PFSK-1 (cell line): ENCODE measurements around the gene ADRM1.

Experiments
- FOXP2 ChIP-seq: optimal IDR thresholded peaks from 2 replicates; pipeline ENCODE3; 2011; ENCODE audit warnings: borderline replicate concordance, control low read depth, inconsistent platforms; ENCODE audit not compliant: insufficient read depth; ENCODE audit errors: extremely low read length, extremely low read depth
- POLR2AphosphoS5 ChIP-seq: IDR thresholded peaks from 2 replicates; pipeline ENCODE4 v1.6.1; 2012; ENCODE audit warnings: low read depth, mild to moderate bottlenecking, control low read depth, low read length, moderate library complexity
- SIN3A ChIP-seq: IDR thresholded peaks from 2 replicates; pipeline ENCODE4 v1.6.1; 2012; ENCODE audit warnings: mild to moderate bottlenecking, low read length, moderate library complexity, borderline replicate concordance; ENCODE audit not compliant: insufficient read depth
- TAF1 ChIP-seq: IDR thresholded peaks from 2 replicates; pipeline ENCODE4 v1.6.1; 2012; ENCODE audit warnings: low read length, control low read depth, borderline replicate concordance; ENCODE audit not compliant: insufficient read depth
- TF ChIP-seq, protein P1 (sequence below), 2 experiments: IDR thresholded peaks; 2 replicates each; pipeline versions ENCODE4 v1.6.1 to v1.8.0; 2011 to 2012; ENCODE audit warnings: low read depth in 2 of 2, low read length in 2 of 2, control low read depth in 1 of 2, inconsistent platforms in 1 of 2, mild to moderate bottlenecking in 1 of 2, moderate library complexity in 1 of 2; ENCODE audit not compliant: insufficient read depth in 1 of 2

The ADRM1 gene

DNA sequence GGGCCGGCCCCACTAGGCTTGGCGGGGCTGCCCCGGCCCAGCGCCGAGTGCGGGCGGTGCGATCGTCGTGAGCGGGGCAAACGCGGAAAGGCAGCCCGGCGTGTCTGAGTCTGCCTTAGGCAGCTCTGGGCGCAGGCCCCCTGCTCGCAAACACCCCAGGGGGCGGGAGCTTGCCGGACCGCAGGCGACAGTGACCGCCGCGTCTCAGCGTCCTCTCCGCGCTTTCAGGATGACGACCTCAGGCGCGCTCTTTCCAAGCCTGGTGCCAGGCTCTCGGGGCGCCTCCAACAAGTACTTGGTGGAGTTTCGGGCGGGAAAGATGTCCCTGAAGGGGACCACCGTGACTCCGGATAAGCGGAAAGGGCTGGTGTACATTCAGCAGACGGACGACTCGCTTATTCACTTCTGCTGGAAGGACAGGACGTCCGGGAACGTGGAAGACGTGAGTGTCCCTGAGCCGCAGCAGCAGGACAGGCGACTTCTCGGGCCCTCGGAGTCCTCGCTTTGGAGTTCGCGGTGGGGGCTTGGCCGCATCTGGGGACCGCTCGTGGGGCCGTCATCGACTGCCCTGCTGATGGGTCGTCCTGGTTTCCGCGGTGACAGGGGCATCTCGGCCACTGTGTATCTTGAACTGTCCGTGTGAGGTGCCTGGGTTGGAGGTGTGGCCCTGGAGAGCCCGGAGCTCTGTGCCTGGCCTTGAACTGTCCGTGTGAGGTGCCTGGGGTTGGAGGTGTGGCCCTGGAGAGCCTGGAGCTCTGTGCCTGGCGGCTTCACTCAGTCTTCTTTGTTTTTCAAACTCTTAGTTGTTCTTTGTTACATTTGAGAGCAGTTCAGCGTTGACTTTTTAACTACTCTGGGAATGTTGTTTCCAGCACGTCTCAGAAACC lies 786 bp downstream of the ADRM1 start:
- TF ChIP-seq SIN3A (0 out of 2 replicates have a peak, but pooled peaks have one; percentile 33), TAF1 (no peak)

DNA sequence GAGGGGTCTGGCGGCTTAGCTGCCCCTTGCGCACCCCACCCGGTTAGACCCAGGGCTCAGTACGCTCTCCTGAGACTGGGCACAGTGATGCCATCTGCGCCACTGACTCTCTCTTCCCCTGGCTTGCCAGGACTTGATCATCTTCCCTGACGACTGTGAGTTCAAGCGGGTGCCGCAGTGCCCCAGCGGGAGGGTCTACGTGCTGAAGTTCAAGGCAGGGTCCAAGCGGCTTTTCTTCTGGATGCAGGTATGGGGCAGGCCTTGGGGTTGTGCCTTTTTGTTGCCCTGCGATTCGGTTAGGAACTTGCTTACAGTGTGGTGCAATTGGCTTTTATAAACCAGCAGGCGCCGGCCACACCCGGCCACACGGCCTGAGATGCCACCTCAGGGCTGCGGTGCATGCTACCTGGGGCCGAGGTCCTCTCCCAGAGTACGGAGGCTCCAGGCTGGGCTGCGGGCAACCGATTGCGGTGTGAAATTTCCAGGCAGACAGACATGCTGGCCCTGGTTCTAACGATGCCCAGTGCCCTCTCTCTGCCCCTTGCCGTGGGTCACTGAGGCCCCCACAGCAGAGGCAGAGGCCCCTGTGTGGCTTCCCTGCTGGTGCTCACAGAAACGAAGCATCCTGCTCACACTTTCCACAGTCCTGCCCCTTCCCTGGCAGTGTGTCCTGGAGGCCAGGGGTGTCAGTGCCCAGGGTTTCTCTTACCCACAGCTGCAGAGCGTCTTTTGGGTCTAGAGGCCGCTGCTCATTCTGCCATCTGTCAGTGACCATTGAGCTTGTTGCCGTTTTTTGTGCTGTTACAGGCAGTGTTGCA lies 1.7 kb downstream of the ADRM1 start:
- TF ChIP-seq TAF1 (no peak), POLR2AphosphoS5 (no peak), FOXP2 (no peak), SIN3A (no peak)
- TF ChIP-seq, protein P1, sequence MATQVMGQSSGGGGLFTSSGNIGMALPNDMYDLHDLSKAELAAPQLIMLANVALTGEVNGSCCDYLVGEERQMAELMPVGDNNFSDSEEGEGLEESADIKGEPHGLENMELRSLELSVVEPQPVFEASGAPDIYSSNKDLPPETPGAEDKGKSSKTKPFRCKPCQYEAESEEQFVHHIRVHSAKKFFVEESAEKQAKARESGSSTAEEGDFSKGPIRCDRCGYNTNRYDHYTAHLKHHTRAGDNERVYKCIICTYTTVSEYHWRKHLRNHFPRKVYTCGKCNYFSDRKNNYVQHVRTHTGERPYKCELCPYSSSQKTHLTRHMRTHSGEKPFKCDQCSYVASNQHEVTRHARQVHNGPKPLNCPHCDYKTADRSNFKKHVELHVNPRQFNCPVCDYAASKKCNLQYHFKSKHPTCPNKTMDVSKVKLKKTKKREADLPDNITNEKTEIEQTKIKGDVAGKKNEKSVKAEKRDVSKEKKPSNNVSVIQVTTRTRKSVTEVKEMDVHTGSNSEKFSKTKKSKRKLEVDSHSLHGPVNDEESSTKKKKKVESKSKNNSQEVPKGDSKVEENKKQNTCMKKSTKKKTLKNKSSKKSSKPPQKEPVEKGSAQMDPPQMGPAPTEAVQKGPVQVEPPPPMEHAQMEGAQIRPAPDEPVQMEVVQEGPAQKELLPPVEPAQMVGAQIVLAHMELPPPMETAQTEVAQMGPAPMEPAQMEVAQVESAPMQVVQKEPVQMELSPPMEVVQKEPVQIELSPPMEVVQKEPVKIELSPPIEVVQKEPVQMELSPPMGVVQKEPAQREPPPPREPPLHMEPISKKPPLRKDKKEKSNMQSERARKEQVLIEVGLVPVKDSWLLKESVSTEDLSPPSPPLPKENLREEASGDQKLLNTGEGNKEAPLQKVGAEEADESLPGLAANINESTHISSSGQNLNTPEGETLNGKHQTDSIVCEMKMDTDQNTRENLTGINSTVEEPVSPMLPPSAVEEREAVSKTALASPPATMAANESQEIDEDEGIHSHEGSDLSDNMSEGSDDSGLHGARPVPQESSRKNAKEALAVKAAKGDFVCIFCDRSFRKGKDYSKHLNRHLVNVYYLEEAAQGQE (IDR thresholded peaks at IDR 0.05; ENCODE audit: insufficient read depth in 1 of 2, low read depth in 2 of 2, low read length in 2 of 2), result no peak

GRCh38 chr20:62305149-62305764 lies 2.5 kb downstream of the ADRM1 start:
- TF ChIP-seq FOXP2 (no peak), SIN3A (0 out of 2 replicates have a peak, but pooled peaks have one; percentile 31), TAF1 (no peak), POLR2AphosphoS5 (peak; percentile 21; the same call in 1 of the 2 replicates)
- TF ChIP-seq, protein P1 (IDR thresholded peaks at IDR 0.05; ENCODE audit: insufficient read depth in 1 of 2, low read depth in 2 of 2, low read length in 2 of 2), result no peak

GRCh38 chr20:62305765-62306413 lies 3.1 kb downstream of the ADRM1 start:
- TF ChIP-seq FOXP2, result no peak
- TF ChIP-seq SIN3A, result no peak
- TF ChIP-seq TAF1, result no peak
- TF ChIP-seq, protein P1 (IDR thresholded peaks at IDR 0.05; ENCODE audit: insufficient read depth in 1 of 2, low read depth in 2 of 2, low read length in 2 of 2), result no peak
